ENCODE data around the gene CLASP1. TPM values are rescaled to one million over a fixed set of nuclear protein-coding genes. Genes with fewer than 3 reads are reported as not detected.
A peak's percentile ranks its signal among the peaks of the same experiment; 100 is the strongest.
"Not testable (repeated sequence)": the region's sequence is repeated elsewhere in the genome, so short reads cannot be mapped to it uniquely, and the experiment has no call there.

Gene CLASP1
- total RNA-seq, 6 experiments from 2014 or later: 38.2 to 49.0 (median 41.1) TPM

DNA sequence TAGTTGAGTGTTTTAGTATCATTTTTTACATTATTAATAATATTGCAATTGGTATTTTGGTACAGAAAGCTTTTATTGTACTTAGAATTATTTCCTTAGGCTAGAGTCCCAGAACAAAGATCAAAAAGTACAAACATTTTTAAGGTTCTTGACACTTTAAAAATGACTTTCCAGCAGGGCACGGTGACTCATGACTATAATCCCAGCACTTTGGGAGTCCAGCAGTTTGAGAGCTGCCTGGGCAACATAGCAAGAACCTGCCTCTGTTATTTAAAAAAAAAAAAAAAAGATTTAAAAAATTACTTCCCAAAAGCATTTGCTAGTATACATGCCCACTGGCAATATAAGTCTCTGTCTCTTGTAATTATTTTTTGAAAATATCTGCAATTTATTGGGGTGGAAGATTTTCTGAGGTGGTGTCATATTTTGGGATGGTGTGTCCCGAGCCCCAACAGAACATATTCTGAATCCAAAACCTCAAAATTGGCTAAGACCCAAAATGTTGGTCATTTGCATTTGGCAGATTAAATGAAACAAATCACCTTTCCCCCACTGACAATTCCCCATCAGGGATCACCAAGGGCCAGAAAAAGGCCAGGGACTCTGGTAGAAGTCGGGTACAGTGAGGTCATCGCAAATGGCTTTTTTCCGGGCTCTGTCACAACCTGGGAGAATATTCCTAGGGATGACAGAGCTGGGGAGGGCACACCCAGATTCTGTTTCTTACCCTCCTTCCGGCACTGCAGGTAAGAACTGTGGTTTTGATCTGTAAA, 45.3 kb upstream of the CLASP1 start:
- H3K9me3 Mint-ChIP-seq: no peaks in the 10 kb centered on the region
- no peak overlapping the region for H3K4me3 Mint-ChIP-seq
- H3K27me3 Mint-ChIP-seq (ENCODE audit: insufficient read depth): peaks cover 10% of the 10 kb centered on the region
- H3K4me1 Mint-ChIP-seq (ENCODE audit: low read depth): peaks cover 30% of the 10 kb centered on the region
- H3K36me3 Mint-ChIP-seq (ENCODE audit: low read depth): no peaks in the 10 kb centered on the region
- TF ChIP-seq, protein P1, sequence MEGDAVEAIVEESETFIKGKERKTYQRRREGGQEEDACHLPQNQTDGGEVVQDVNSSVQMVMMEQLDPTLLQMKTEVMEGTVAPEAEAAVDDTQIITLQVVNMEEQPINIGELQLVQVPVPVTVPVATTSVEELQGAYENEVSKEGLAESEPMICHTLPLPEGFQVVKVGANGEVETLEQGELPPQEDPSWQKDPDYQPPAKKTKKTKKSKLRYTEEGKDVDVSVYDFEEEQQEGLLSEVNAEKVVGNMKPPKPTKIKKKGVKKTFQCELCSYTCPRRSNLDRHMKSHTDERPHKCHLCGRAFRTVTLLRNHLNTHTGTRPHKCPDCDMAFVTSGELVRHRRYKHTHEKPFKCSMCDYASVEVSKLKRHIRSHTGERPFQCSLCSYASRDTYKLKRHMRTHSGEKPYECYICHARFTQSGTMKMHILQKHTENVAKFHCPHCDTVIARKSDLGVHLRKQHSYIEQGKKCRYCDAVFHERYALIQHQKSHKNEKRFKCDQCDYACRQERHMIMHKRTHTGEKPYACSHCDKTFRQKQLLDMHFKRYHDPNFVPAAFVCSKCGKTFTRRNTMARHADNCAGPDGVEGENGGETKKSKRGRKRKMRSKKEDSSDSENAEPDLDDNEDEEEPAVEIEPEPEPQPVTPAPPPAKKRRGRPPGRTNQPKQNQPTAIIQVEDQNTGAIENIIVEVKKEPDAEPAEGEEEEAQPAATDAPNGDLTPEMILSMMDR (IDR thresholded peaks at IDR 0.05): no peak
- H3K27ac Mint-ChIP-seq: no peak overlapping the region
- peak; percentile 57 for DNase-seq

GRCh38 chr2:121690572-121690971, 41.3 kb upstream of the CLASP1 start:
- H3K36me3 Mint-ChIP-seq (ENCODE audit: low read depth); H3K27ac Mint-ChIP-seq; H3K4me3 Mint-ChIP-seq; DNase-seq; H3K9me3 Mint-ChIP-seq: not testable (repeated sequence)
- Mint-ChIP-seq H3K4me1 (ENCODE audit: low read depth) (peaks cover 13% of the 10 kb centered on the region), H3K27me3 (ENCODE audit: insufficient read depth) (peaks cover 12% of the 10 kb centered on the region)

DNA sequence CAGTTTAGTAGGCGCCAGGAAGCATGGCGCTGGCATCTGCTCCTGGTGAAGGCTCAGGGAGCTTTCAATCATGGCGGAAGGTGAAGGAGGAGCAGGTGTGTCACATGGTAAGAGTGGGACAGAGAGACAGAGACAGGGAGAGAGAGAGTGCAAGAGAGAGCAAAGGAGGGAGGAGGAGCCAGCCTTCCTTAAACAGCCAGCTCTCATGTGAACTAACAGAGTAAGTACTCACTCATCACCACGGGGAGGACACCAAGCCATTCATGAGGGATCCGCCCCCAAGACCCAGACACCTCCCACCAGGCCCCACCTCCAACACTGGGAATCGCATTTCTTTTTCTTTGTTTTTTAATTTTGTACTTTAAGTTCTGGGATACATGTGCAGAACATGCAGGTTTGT, 40.8 kb upstream of the CLASP1 start:
- H3K27me3 Mint-ChIP-seq (ENCODE audit: insufficient read depth): peaks cover 12% of the 10 kb centered on the region
- peak overlapping the region; percentile 71 for H3K27ac Mint-ChIP-seq
- TF ChIP-seq, protein P1 (IDR thresholded peaks at IDR 0.05): no peak
- no peak overlapping the region for H3K4me3 Mint-ChIP-seq
- no peak for DNase-seq
- H3K4me1 Mint-ChIP-seq (ENCODE audit: low read depth): peaks cover 12% of the 10 kb centered on the region
- no peaks in the 10 kb centered on the region for H3K9me3 Mint-ChIP-seq
- no peaks in the 10 kb centered on the region for H3K36me3 Mint-ChIP-seq (ENCODE audit: low read depth)

DNA sequence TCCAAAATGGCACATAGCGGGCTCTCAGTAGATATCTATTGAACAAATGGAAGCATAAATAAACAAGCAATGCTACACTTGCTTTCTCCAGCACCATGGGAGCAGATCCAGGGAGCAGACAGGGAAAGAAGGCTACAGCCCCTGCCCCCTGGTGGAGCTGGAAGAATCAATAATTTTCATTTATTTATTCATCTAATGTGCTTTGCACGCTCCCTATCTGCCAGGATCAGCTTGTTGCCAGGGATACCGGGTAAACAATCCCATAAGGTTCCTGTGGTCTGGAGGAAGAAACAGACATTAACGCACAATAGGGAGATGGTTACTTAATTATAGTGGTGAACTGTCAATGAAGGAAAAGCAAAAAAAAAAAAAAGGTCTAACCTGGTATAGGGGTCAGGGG, 40.1 kb upstream of the CLASP1 start:
- Mint-ChIP-seq H3K4me1 (ENCODE audit: low read depth) (peaks cover 7% of the 10 kb centered on the region), H3K27me3 (ENCODE audit: insufficient read depth) (peaks cover 12% of the 10 kb centered on the region), H3K27ac (peak overlapping the region; percentile 71), H3K9me3 (peaks cover 7% of the 10 kb centered on the region), H3K4me3 (no peak overlapping the region), H3K36me3 (ENCODE audit: low read depth) (peaks cover 1% of the 10 kb centered on the region; the same call in 1 of the 2 replicates)
- peak; percentile 72 for DNase-seq
- TF ChIP-seq, protein P1 (IDR thresholded peaks at IDR 0.05): peak; percentile 75

DNA sequence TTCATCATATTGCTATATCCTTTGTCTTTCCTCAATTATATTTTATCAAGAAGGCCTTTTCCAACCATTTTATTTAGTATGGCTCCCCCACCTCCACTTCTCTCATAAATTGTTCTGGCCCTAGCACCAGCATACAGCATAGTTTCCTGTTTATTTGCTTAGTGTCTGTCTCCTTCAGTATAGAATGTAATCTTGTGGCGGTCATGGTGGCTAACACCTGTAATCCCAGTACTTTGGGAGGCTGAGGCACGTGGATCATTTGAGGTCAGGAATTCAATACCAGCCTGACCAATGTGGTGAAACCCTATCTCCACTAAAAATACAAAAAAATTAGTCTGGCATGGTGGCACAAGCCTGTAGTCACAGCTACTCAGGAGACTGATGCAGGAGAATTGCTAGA, 39.6 kb upstream of the CLASP1 start:
- Mint-ChIP-seq H3K36me3 (ENCODE audit: low read depth) (peaks cover 7% of the 10 kb centered on the region; the same call in 1 of the 2 replicates), H3K4me3 (no peak overlapping the region), H3K27ac (no peak overlapping the region), H3K4me1 (ENCODE audit: low read depth) (peaks cover 7% of the 10 kb centered on the region), H3K9me3 (peaks cover 12% of the 10 kb centered on the region), H3K27me3 (ENCODE audit: insufficient read depth) (peaks cover 13% of the 10 kb centered on the region)
- DNase-seq: no peak
- TF ChIP-seq, protein P1 (IDR thresholded peaks at IDR 0.05): no peak

DNA sequence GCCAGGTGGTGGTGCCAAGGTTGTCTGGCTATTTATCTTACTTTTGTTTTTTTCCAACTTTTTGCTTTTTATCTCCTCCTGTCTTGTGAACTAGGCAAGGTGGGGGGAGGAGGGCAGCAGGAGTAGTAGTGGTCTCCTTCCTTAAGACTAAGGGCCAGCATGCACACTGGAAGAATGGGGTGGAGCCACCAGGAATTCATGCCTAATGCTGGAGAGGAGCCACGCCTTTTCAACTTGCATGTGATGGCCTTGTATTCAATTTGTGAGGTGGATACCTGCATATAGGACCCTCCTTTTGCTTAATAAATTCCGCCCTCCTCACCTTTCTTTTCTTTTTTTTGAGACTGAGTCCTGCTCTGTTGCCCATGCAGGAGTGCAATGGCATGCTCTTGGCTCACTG, 37.6 kb upstream of the CLASP1 start:
- H3K4me1 Mint-ChIP-seq (ENCODE audit: low read depth): peaks cover 7% of the 10 kb centered on the region
- DNase-seq: no peak
- no peak overlapping the region for H3K4me3 Mint-ChIP-seq
- H3K36me3 Mint-ChIP-seq (ENCODE audit: low read depth): peaks cover 19% of the 10 kb centered on the region
- TF ChIP-seq, protein P1 (IDR thresholded peaks at IDR 0.05): no peak
- no peak overlapping the region for H3K27ac Mint-ChIP-seq
- peaks cover 31% of the 10 kb centered on the region for H3K9me3 Mint-ChIP-seq
- H3K27me3 Mint-ChIP-seq (ENCODE audit: insufficient read depth): peaks cover 13% of the 10 kb centered on the region

All from HFFc6 (cell line).